HUES48 (cell line): ENCODE data around the gene PYGB.
"Not testable (repeated sequence)": the region's sequence is repeated elsewhere in the genome, so short reads cannot be mapped to it uniquely, and the experiment has no call there.

Experiments used
- H3K27ac ChIP-seq: one replicate; pipeline ENCODE4 v1.7.0; 2013; ENCODE audit warnings: low read depth, low read length, inconsistent platforms
- H3K27me3 ChIP-seq: 2 replicates; pipeline ENCODE4 v1.6.1; 2013; ENCODE audit warnings: mild to moderate bottlenecking, low read length; ENCODE audit not compliant: control insufficient read depth, insufficient read depth
- H3K36me3 ChIP-seq: 2 replicates; pipeline ENCODE4 v1.6.1; 2013; ENCODE audit warnings: low read length; ENCODE audit not compliant: control insufficient read depth, insufficient read depth
- H3K4me1 ChIP-seq: 2 replicates; pipeline ENCODE4 v1.6.1; 2013; ENCODE audit warnings: mild to moderate bottlenecking, low read length; ENCODE audit not compliant: control insufficient read depth, insufficient read depth
- H3K4me3 ChIP-seq: 2 replicates; pipeline ENCODE4 v1.5.1; 2013; ENCODE audit warnings: mild to moderate bottlenecking, low read depth, low read length
- H3K9ac ChIP-seq: 2 replicates; pipeline ENCODE4 v1.6.1; 2013; ENCODE audit warnings: mild to moderate bottlenecking, low read depth, low read length, moderate library complexity
- H3K9me3 ChIP-seq: 2 replicates; pipeline ENCODE4 v1.6.1; 2013; ENCODE audit warnings: low read length; ENCODE audit not compliant: control insufficient read depth, insufficient read depth

The PYGB gene

GRCh38 chr20:25325073-25325472, 77.2 kb downstream of the PYGB start:
- no peak overlapping the region for H3K4me3 ChIP-seq
- H3K36me3 ChIP-seq = peaks cover 20% of the 10 kb centered on the region
- no peaks in the 10 kb centered on the region for H3K27me3 ChIP-seq
- H3K9me3 ChIP-seq = no peaks in the 10 kb centered on the region
- H3K4me1 ChIP-seq = peaks cover 13% of the 10 kb centered on the region
- H3K27ac ChIP-seq = no peak overlapping the region
- no peak overlapping the region for H3K9ac ChIP-seq

DNA sequence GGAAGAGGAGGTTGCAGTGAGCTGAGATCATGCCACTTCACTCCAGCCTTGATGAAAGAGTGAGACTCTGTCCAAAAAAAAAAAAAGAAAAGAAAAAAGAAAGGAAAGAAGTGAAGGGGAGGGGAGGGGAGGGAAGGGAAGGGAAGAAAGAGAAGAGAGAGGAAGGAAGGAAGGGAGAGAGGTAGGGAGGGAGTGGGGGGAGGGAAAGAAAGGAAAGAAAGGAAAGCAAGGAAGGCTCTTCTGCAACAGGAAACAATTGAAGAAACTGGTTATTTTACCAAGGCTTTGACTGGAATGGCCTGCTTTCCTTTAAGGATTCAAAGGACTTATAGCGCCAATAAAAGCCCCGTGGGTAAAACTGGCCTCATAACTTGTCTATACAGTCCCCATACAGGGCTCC, 78.1 kb downstream of the PYGB start:
- Histone ChIP-seq H3K36me3 (peaks cover 20% of the 10 kb centered on the region), H3K4me1 (peaks cover 13% of the 10 kb centered on the region), H3K9ac (no peak overlapping the region), H3K4me3 (no peak overlapping the region), H3K27ac (no peak overlapping the region), H3K27me3 (no peaks in the 10 kb centered on the region), H3K9me3 (no peaks in the 10 kb centered on the region)

DNA sequence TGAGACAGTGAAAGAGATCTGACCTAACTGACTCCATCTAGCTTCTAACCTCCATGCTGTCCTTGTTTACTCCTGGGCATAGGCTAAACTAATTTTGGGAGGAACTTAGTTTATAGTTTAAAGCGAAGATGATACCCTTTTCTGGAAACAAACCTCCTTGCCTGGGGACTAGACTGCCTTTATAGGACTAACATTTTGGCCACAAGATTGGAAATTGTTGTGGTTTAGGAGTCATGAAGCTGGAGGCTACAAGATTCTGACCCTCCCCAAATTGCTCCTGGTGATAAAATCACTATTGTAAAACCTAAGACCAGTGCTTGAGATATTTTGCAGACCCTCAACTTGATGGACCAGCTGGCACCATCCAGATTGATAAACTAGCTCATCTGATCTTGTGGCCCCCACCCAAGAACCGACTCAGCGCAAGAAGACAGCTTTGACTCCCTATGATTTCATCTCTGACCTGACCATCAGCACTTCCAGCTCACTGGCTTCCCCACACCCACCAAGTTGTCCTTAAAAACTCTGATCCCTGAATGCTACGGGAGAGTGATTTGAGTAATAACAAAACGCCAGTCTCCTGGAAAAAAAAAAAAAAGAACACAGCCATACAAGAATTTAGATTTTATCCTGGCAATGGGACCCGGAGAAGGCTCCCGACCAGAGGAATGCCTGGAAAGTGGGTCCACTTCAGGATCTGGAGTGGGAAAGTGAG, 79.8 kb downstream of the PYGB start:
- Histone ChIP-seq H3K27ac (no peak overlapping the region), H3K4me3 (no peak overlapping the region), H3K9me3 (no peaks in the 10 kb centered on the region), H3K36me3 (peaks cover 8% of the 10 kb centered on the region), H3K4me1 (peaks cover 13% of the 10 kb centered on the region), H3K27me3 (no peaks in the 10 kb centered on the region), H3K9ac (no peak overlapping the region)

DNA sequence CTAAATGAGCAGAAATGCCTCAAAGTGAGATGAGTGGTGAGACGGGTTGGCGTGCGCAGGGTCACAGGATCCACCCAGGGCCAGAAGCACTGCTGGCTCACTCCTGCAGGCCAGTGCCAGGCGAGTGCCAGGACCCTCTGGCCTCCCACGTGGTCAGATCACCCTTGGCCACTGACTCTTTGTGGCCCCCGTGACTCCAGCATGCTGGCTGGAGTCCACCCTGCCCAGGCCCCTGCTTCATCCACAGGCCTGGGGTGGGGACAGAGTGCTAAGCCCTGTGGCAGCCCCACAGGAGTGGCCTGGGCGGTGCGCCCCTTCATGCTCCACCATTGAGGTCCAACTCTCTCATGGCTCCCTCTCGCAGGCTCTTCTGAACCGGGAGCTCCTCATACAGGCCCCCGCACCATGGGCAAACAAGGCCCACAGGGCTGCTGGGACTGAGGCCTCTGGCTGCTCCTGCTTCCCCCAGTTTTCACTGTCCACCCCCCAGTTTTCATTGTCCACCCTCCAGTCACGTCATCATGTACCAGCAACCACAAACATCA, 81.1 kb downstream of the PYGB start:
- Histone ChIP-seq H3K9me3 (no peaks in the 10 kb centered on the region), H3K4me3 (no peak overlapping the region), H3K27me3 (no peaks in the 10 kb centered on the region), H3K9ac (no peak overlapping the region), H3K36me3 (no peaks in the 10 kb centered on the region), H3K4me1 (peaks cover 9% of the 10 kb centered on the region), H3K27ac (no peak overlapping the region)

DNA sequence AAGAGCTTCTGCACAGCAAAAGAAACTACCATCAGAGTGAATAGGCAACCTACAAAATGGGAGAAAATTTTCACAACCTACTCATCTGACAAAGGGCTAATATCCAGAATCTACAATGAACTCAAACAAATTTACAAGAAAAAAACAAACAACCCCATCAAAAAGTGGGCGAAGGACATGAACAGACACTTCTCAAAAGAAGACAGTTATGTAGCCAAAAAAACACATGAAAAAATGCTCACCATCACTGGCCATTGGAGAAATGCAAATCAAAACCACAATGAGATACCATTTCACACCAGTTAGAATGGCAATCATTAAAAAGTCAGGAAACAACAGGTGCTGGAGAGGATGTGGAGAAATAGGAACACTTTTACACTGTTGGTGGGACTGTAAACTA, 87.1 kb downstream of the PYGB start:
- H3K9ac ChIP-seq, H3K27me3 ChIP-seq, H3K4me3 ChIP-seq, H3K9me3 ChIP-seq, H3K4me1 ChIP-seq, H3K27ac ChIP-seq: not testable (repeated sequence)
- H3K36me3 ChIP-seq = peaks cover 13% of the 10 kb centered on the region; the same call in 1 of the 2 replicates

GRCh38 chr20:25336561-25337422, 88.9 kb downstream of the PYGB start:
- no peak overlapping the region for H3K27ac ChIP-seq
- peaks cover 20% of the 10 kb centered on the region for H3K4me1 ChIP-seq
- H3K27me3 ChIP-seq = no peaks in the 10 kb centered on the region
- no peak overlapping the region for H3K9ac ChIP-seq
- H3K36me3 ChIP-seq = peaks cover 13% of the 10 kb centered on the region; the same call in 1 of the 2 replicates
- H3K4me3 ChIP-seq = no peak overlapping the region
- no peaks in the 10 kb centered on the region for H3K9me3 ChIP-seq

DNA sequence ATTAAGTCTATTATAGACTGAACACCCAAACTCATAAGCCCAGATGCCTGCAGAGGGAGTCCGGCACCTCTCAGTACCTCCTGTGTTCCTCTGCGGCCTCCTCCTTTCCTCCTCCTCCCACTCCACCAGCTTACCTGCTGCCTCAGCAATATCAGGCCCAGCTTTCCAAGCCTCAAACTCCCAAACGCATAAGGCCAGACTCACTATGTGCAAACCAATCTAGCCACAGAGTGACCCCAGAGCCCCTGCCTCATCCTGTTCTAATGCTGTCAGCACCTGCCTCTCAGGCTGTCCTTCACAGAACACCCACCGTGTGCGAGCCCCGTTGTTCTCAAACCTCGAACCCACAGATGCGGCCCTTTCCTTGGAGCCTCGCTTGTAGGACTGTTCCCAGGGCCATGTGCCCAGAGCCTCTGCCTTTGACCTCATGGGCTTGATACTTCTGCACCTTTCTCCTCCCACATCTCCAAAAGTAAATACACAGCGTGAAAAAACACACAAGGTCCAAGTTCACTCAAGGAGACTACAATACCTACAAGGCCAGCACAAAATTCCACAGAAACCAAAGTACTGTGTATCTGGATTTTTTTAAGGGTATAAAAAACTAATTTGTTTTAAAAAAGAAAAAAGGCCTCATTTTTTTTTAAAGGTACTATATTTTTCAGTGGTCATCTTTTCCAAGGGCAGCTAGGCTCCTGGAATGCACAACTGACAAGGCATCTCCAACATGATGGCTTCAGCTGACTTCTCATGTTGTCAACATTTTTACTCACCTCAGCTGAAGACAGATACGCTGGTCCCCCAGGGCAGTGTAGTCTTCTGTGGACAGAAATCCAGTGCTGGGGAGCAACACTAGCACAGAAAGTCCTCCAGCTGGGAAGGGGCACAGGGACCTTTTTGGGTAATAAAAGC, 90.5 kb downstream of the PYGB start:
- H3K4me3 ChIP-seq = no peak overlapping the region
- H3K27ac ChIP-seq = no peak overlapping the region
- H3K4me1 ChIP-seq = peaks cover 20% of the 10 kb centered on the region
- no peaks in the 10 kb centered on the region for H3K27me3 ChIP-seq
- peaks cover 13% of the 10 kb centered on the region; the same call in 1 of the 2 replicates for H3K36me3 ChIP-seq
- no peaks in the 10 kb centered on the region for H3K9me3 ChIP-seq
- no peak overlapping the region for H3K9ac ChIP-seq

GRCh38 chr20:25339608-25340007, 91.7 kb downstream of the PYGB start:
- Histone ChIP-seq H3K4me3 (no peak overlapping the region), H3K27me3 (no peaks in the 10 kb centered on the region), H3K9ac (no peak overlapping the region), H3K9me3 (no peaks in the 10 kb centered on the region), H3K4me1 (peaks cover 20% of the 10 kb centered on the region), H3K27ac (no peak overlapping the region), H3K36me3 (peaks cover 13% of the 10 kb centered on the region; the same call in 1 of the 2 replicates)

GRCh38 chr20:25340380-25340779, 92.5 kb downstream of the PYGB start:
- no peaks in the 10 kb centered on the region for H3K9me3 ChIP-seq
- H3K27ac ChIP-seq = no peak overlapping the region
- H3K9ac ChIP-seq = no peak overlapping the region
- H3K4me1 ChIP-seq = peaks cover 20% of the 10 kb centered on the region
- H3K27me3 ChIP-seq = no peaks in the 10 kb centered on the region
- H3K4me3 ChIP-seq = no peak overlapping the region
- H3K36me3 ChIP-seq = peaks cover 13% of the 10 kb centered on the region; the same call in 1 of the 2 replicates
